H1 (cell line): Measurements from ENCODE around the gene KNOP1. TPM values are rescaled to one million over a fixed set of nuclear protein-coding genes. Genes with fewer than 3 reads are reported as not detected.

ENCODE experiments used
- CTCF ChIA-PET: fragments of 300-600 bp; sonication (Branson Sonifier 250); formaldehyde crosslinking; loops from one replicate; lab custom pipeline; 2021; ENCODE audit not compliant: partially characterized antibody; lab: Charles Lee
- POLR2A ChIA-PET: fragments of 300-600 bp; sonication (Branson Sonifier 250); formaldehyde crosslinking; loops from one replicate; lab custom pipeline; 2021; ENCODE audit warnings: inconsistent platforms; ENCODE audit not compliant: partially characterized antibody; lab: Charles Lee
- DNase-seq, 2 experiments: peaks; one replicate each; pipeline versions ENCODE4 v3.0.0 to v3.0.0-alpha.2; 2010 to 2022; ENCODE audit warnings: low spot score in 2 of 2, low read depth in 1 of 2, mixed read lengths in 1 of 2
- FAIRE-seq: peaks from 2 replicates; lab custom pipeline; 2011; peaks lifted over from hg19 to GRCh38; lab: Jason Lieb, UNC
- H2AFZ ChIP-seq: 2 replicates; pipeline ENCODE4 v1.8.1; 2012; ENCODE audit warnings: low read length, inconsistent platforms
- H2AK5ac ChIP-seq: 2 replicates; pipeline ENCODE4 v1.6.1; 2013; ENCODE audit warnings: low read depth, low read length
- H2BK120ac ChIP-seq: replicated peaks from 2 replicates; pipeline ENCODE3; 2013; ENCODE audit warnings: low read depth, low read length, inconsistent platforms
- H2BK12ac ChIP-seq: 2 replicates; pipeline ENCODE4 v1.6.1; 2013; ENCODE audit warnings: low read depth, low read length
- H2BK15ac ChIP-seq: 2 replicates; pipeline ENCODE4 v1.6.1; 2013; ENCODE audit warnings: low read length
- H2BK20ac ChIP-seq: 2 replicates; pipeline ENCODE4 v1.6.1; 2013; ENCODE audit warnings: low read length
- H2BK5ac ChIP-seq: 2 replicates; pipeline ENCODE4 v1.6.1; 2013; ENCODE audit warnings: low read depth, low read length
- H3K14ac ChIP-seq: 2 replicates; pipeline ENCODE4 v1.6.1; 2013; ENCODE audit warnings: inconsistent platforms; ENCODE audit not compliant: insufficient read length
- H3K18ac ChIP-seq: 2 replicates; pipeline ENCODE4 v1.6.1; 2013; ENCODE audit warnings: low read length; ENCODE audit errors: extremely low read depth
- H3K23ac ChIP-seq: 2 replicates; pipeline ENCODE4 v1.6.1; 2013; ENCODE audit warnings: inconsistent platforms; ENCODE audit not compliant: insufficient read length
- H3K23me2 ChIP-seq: 2 replicates; pipeline ENCODE4 v1.6.1; 2013; ENCODE audit warnings: low read depth, low read length
- H3K27ac ChIP-seq: 2 replicates; pipeline ENCODE4 v1.6.1; 2011; ENCODE audit warnings: low read depth, low read length, inconsistent platforms
- H3K27me3 ChIP-seq, 4 experiments: replicated peaks in 1 of 4; 1 replicate in 1 of 4; 2 replicates in 3 of 4; pipeline versions ENCODE4 v1.6.1 to v1.8.1; 2011 to 2013; ENCODE audit warnings: low read length in 3 of 4, mild to moderate bottlenecking in 3 of 4, inconsistent platforms in 2 of 4, mixed read lengths in 2 of 4, moderate library complexity in 1 of 4; ENCODE audit not compliant: control insufficient read depth in 3 of 4, insufficient read depth in 3 of 4; ENCODE audit errors: extremely low read depth in 1 of 4
- H3K36me3 ChIP-seq, 4 experiments: 2 replicates each; pipeline versions ENCODE4 v1.6.1 to v1.8.1; 2011 to 2013; ENCODE audit warnings: mild to moderate bottlenecking in 4 of 4, low read length in 3 of 4, moderate library complexity in 2 of 4, control low read depth in 1 of 4, inconsistent platforms in 1 of 4; ENCODE audit not compliant: insufficient read depth in 4 of 4, control insufficient read depth in 2 of 4
- H3K4ac ChIP-seq: replicated peaks from 2 replicates; pipeline ENCODE3; 2013; ENCODE audit warnings: low read length, low read depth, mixed read lengths, inconsistent platforms; ENCODE audit not compliant: insufficient read length
- H3K4me1 ChIP-seq, 4 experiments: replicated peaks in 1 of 4; 1 replicate in 1 of 4; 2 replicates in 3 of 4; pipeline versions ENCODE4 v1.6.1 to v1.8.1; 2011 to 2013; ENCODE audit warnings: low read length in 3 of 4, inconsistent platforms in 2 of 4, mixed read lengths in 1 of 4; ENCODE audit not compliant: insufficient read depth in 4 of 4, control insufficient read depth in 3 of 4
- H3K4me2 ChIP-seq, 2 experiments: 2 replicates each; pipeline versions ENCODE4 v1.6.1 to v1.8.1; 2011 to 2013; ENCODE audit warnings: low read depth in 2 of 2, low read length in 2 of 2, control low read depth in 1 of 2, inconsistent platforms in 1 of 2, mild to moderate bottlenecking in 1 of 2; ENCODE audit not compliant: insufficient read depth in 1 of 2
- H3K4me3 ChIP-seq, 4 experiments: fragments of 200-600, 300-600 bp in 1 of 4; sonication (generic), shearing (Covaris generic), sonication (Bioruptor Twin) in 1 of 4; 2 replicates each; pipeline versions ENCODE4 v1.5.1 to v1.8.1; 2011 to 2016; ENCODE audit warnings: low read length in 4 of 4, low read depth in 3 of 4, control low read depth in 2 of 4, inconsistent platforms in 2 of 4, mild to moderate bottlenecking in 2 of 4, mixed read lengths in 1 of 4, moderate library complexity in 1 of 4; ENCODE audit not compliant: insufficient read depth in 2 of 4; ENCODE audit errors: extremely low read depth in 1 of 4
- H3K56ac ChIP-seq: replicated peaks from 2 replicates; pipeline ENCODE3; 2013; ENCODE audit warnings: low read depth, mild to moderate bottlenecking, mixed read lengths, low read length, inconsistent platforms; ENCODE audit not compliant: insufficient read length
- H3K79me1 ChIP-seq: 2 replicates; pipeline ENCODE4 v1.6.1; 2013; ENCODE audit warnings: low read depth, low read length, control low read depth
- H3K79me2 ChIP-seq, 2 experiments: 2 replicates each; pipeline versions ENCODE4 v1.6.1 to v1.8.1; 2012 to 2013; ENCODE audit warnings: low read length in 2 of 2, mild to moderate bottlenecking in 2 of 2, inconsistent platforms in 1 of 2; ENCODE audit not compliant: insufficient read depth in 2 of 2, control insufficient read depth in 1 of 2
- H3K9ac ChIP-seq, 4 experiments: replicated peaks in 1 of 4; 1 replicate in 1 of 4; 2 replicates in 3 of 4; pipeline versions ENCODE4 v1.6.1 to v1.8.1; 2011 to 2013; ENCODE audit warnings: low read depth in 3 of 4, low read length in 3 of 4, control low read depth in 2 of 4, mild to moderate bottlenecking in 2 of 4, moderate library complexity in 2 of 4, inconsistent platforms in 1 of 4; ENCODE audit errors: extremely low read depth in 1 of 4
- H3K9me3 ChIP-seq, 2 experiments: 2 replicates each; pipeline versions ENCODE4 v1.6.1 to v1.8.1; 2012 to 2013; ENCODE audit warnings: mild to moderate bottlenecking in 2 of 2, moderate library complexity in 2 of 2, control low read depth in 1 of 2, inconsistent platforms in 1 of 2, low read depth in 1 of 2, low read length in 1 of 2, mixed read lengths in 1 of 2; ENCODE audit not compliant: insufficient read depth in 2 of 2
- H4K20me1 ChIP-seq, 2 experiments: replicated peaks in 1 of 2; 2 replicates each; pipeline versions ENCODE3 to v1.8.1; 2011 to 2013; ENCODE audit warnings: inconsistent platforms in 2 of 2, low read length in 2 of 2, mild to moderate bottlenecking in 1 of 2; ENCODE audit not compliant: insufficient read depth in 2 of 2, control insufficient read depth in 1 of 2
- H4K5ac ChIP-seq: 2 replicates; pipeline ENCODE4 v1.6.1; 2013; ENCODE audit warnings: low read length, low read depth, mixed read lengths, inconsistent platforms; ENCODE audit not compliant: insufficient read length
- H4K8ac ChIP-seq: 2 replicates; pipeline ENCODE4 v1.8.0; 2013; ENCODE audit warnings: mild to moderate bottlenecking, moderate library complexity, low read length, inconsistent platforms; ENCODE audit not compliant: insufficient read depth; ENCODE audit errors: extremely low read depth
- H4K91ac ChIP-seq: replicated peaks from 2 replicates; pipeline ENCODE3; 2013; ENCODE audit warnings: low read length, mixed read lengths, inconsistent platforms; ENCODE audit not compliant: insufficient read length
- WGBS, 2 experiments: shearing (Covaris generic) in 1 of 2; methylation state at CpG; one replicate each; pipeline versions ENCODE4 v1.1.6 to v1.1.7; 2013 to 2015; ENCODE audit warnings: low lambda C conversion rate in 2 of 2, mixed read lengths in 2 of 2, inconsistent platforms in 1 of 2, low coverage in 1 of 2, missing lambda C conversion rate in 1 of 2; ENCODE audit not compliant: insufficient replicate concordance in 2 of 2, insufficient coverage in 1 of 2, insufficient read length in 1 of 2; ENCODE audit errors: extremely low coverage in 1 of 2, missing lambda C conversion rate in 1 of 2; 5-methylcytosine and 5-hydroxymethylcytosine counted together
- polyA plus RNA-seq, 7 experiments: library from polyadenylated mRNA; depleted of rRNA in 3 of 7; stranded (reverse) in 5 of 7; unstranded in 2 of 7; fragments of >200 nt in 5 of 7; fragments of 200-250 nt in 2 of 7; gene quantifications; 1 replicate in 5 of 7; 2 replicates in 1 of 7; 4 replicates in 1 of 7; pipeline versions ENCODE4 v1.2.1 to v1.2.3, GENCODE V29; 2011 to 2013; ENCODE audit warnings: missing spikeins in 2 of 7, mixed read lengths in 2 of 7
- total RNA-seq: library from RNA; stranded (reverse); fragmentation: NEBNext Ultra II Directional; extraction: Animal tissue kit (Norgen Biotek cat#: 25700); gene quantifications from 2 replicates; pipeline ENCODE4 v1.2.1, GENCODE V29; 2021

The KNOP1 gene
- total and polyA plus RNA-seq, 2 of the 8 experiments (the other 6 are each of a cell fraction or from before 2014, with no cell fraction given) = 21.6 to 87.9 TPM

- Histone ChIP-seq H2BK120ac (no peak overlapping the region), H3K14ac (no peak overlapping the region), H3K56ac (no peak overlapping the region), H2BK15ac (no peak overlapping the region), H3K4me3 (no peak overlapping the region), H3K4ac (no peak overlapping the region), H3K23me2 (no peaks in the 10 kb centered on the region), H3K9me3 (no peaks in the 10 kb centered on the region), H3K79me1 (no peaks in the 10 kb centered on the region), H3K23ac (no peak overlapping the region), H3K36me3 (no peaks in the 10 kb centered on the region), H4K20me1 (no peaks in the 10 kb centered on the region), H2AFZ (no peak overlapping the region), H3K18ac (no peak overlapping the region), H4K91ac (no peak overlapping the region), H3K4me1 (no peaks in the 10 kb centered on the region), H2BK20ac (no peak overlapping the region), H4K8ac (no peak overlapping the region), H2BK5ac (no peak overlapping the region), H3K27ac (no peak overlapping the region), H3K9ac (no peak overlapping the region), H3K79me2 (no peaks in the 10 kb centered on the region), H3K27me3 (no peaks in the 10 kb centered on the region), H4K5ac (no peak overlapping the region), H2BK12ac (no peak overlapping the region), H3K4me2 (no peak overlapping the region), H2AK5ac (no peak overlapping the region)
- ChIA-PET POLR2A (interaction anchor here (0.6 kb wide), 1 partner anchor 96 kb away, joined by 4 read pairs; no protein-coding TSS in a partner anchor), CTCF (no interaction called here)
- FAIRE-seq (no peak), DNase-seq (no peak)
- 90% methylated on average over 5 of the region's 5 CpGs; no CpG with 5 or more reads in 1 of the 2 experiments for WGBS, 2 experiments
Measured at GRCh38 chr16:19757026-19757425, 39.0 kb upstream of the KNOP1 start.
